Measurements from ENCODE around the gene CHI3L1.

CHI3L1 gene

DNA sequence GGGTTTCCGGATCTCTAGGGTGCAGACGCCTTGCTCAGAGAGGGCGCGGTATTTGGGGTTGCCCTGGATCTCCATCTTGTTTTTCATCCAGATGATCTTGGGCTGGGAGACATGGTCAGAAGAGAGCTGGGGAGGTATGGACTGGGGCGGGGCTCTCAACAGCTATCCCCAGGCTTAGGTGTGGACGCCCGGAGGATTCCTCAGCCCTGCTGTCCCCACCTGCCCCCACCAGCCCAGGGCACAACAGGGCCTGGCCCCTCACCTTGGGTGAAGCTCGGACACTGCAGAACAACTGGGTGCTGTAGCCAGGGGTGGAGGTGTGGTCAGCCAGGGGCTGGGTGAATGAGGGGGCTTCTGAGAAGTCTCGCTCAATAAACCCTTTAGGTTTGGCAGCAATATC lies 17.5 kb downstream of the CHI3L1 start:
- no peak for DNase-seq (ENCODE audit: low read depth, low spot score)

DNA sequence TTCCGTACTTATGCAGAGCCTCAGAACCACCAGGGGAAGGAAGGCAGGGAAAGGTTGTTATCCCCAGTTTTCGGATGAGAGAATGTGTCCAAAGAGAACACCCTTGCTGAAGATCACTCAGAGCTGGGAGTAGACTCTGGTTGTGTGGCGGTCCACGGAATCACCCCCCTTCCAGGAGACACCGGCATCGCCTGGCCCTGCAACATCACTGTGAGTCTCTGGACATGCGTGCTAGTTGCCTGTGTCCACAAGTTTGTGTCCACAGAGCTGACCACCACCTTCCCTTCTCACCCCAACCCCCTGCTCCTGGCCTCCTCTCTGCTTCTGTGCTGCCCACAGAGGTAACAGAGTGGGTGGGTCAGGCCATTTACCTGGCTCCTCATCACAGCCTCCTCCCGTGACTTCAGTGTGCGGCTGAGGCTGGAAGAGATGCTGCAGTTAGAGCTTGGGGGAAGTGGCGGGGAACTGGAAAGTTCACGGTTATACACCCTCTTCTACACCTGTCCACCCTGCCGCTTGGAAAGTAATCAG lies 18.2 kb downstream of the CHI3L1 start:
- no peak for DNase-seq (ENCODE audit: low read depth, low spot score)

DNA sequence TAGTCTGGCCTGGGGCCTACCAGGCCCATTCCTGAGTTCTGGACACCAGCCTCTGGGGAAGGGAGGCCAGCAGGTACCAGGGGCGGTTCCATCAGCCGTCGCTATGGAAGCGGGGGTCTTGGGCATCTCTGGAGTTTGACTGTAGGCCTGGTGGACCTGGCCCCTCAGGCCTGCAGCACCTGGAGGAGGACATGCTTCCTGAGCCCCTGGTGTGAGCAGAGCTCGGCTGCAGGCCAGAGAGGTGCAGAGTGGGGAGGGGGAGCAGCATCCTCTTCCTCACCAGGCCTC lies 18.6 kb downstream of the CHI3L1 start:
- no peak for DNase-seq (ENCODE audit: low read depth, low spot score)

DNA sequence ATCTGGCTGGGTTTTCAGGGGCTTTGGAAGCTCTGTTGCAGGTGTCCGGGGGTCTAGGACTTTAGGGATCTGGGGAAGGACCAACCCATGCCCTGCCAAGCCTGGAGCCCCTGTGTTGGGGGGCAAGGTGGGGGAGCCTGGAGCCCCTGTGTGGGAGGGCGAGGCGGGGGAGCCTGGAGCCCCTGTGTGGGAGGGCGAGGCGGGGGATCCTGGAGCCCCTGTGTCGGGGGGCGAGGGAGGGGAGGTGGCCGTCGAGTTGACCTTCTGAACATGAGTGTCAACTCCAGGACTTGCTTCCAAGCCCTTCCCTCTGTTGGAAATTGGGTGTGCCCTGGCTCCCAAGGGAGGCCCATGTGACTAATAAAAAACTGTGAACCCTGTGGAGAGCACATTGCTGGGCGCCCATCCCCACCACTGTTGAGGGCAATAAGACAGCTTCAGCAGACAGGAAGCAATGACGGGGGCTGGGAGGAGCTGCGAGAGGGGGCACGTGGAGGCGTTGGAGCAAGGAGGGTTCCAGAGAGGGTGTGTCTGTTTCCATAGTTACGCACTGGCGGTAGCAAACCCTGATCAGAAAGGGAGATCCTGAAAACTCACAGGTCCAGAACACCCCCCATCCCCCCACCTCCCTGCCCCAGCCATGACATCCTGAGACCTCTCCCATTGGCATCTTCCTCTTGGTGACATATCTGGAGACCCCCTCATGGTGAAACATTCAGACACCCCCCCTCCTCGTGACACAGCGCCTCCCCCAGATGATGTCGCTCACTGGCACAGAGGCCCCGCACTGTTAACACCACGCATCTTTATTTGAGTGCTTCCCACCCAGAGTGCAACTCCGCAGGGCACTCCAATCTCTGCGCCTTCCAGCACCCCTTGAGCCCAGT lies 19.2 kb downstream of the CHI3L1 start:
- no peak for DNase-seq (ENCODE audit: low read depth, low spot score)

DNA sequence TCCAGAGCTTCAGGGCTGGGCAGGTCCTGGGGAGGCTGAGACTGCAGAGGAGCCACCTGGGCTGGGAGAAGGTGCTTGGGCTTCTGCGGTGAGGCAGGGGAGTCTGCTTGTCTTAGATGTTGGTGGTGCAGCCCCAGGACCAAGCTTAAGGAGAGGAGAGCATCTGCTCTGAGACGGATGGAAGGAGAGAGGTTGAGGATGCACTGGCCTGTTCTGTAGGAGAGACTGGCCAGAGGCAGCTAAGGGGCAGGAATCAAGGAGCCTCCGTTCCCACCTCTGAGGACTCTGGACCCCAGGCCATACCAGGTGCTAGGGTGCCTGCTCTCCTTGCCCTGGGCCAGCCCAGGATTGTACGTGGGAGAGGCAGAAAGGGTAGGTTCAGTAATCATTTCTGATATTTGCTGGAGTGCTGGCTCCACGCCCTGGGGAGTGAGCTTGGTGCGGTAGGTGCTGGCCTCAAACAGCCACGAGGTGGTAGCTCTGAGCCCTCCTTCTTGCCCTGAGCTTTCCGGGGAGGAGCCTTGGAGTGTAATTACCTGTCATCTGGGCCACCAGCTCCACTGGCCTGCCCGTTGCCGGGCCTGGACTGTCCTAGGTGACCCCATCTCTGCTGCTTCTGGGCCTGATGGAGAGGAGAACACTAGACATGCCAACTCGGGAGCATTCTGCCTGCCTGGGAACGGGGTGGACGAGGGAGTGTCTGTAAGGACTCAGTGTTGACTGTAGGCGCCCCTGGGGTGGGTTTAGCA lies 20.1 kb downstream of the CHI3L1 start:
- no peak for DNase-seq (ENCODE audit: low read depth, low spot score)

DNA sequence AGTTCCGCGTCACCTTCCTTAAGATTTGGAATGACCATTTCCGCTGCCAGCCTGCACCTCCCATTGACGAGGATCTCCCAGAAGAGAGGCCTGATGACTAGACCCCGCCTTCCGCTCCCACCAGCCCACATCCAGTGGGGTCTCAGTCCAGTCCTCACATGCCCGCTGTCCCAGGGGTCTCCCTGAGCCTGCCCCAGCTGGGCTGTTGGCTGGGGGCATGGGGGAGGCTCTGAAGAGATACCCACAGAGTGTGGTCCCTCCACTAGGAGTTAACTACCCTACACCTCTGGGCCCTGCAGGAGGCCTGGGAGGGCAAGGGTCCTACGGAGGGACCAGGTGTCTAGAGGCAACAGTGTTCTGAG lies 20.7 kb downstream of the CHI3L1 start:
- no peak for DNase-seq (ENCODE audit: low read depth, low spot score)

DNA sequence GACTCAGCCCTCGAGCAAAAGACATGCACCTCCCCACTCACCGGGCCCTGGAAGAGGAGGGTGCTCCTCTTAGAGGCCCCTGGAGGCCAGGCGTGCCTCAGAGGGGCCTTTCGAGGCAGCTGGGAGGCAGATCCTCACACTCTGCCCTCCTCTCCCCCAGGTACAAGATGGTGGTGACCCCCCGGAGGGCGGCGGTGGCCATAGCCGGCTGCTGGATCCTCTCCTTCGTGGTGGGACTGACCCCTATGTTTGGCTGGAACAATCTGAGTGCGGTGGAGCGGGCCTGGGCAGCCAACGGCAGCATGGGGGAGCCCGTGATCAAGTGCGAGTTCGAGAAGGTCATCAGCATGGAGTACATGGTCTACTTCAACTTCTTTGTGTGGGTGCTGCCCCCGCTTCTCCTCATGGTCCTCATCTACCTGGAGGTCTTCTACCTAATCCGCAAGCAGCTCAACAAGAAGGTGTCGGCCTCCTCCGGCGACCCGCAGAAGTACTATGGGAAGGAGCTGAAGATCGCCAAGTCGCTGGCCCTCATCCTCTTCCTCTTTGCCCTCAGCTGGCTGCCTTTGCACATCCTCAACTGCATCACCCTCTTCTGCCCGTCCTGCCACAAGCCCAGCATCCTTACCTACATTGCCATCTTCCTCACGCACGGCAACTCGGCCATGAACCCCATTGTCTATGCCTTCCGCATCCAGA lies 21.3 kb downstream of the CHI3L1 start:
- DNase-seq (ENCODE audit: low read depth, low spot score) = no peak

DNA sequence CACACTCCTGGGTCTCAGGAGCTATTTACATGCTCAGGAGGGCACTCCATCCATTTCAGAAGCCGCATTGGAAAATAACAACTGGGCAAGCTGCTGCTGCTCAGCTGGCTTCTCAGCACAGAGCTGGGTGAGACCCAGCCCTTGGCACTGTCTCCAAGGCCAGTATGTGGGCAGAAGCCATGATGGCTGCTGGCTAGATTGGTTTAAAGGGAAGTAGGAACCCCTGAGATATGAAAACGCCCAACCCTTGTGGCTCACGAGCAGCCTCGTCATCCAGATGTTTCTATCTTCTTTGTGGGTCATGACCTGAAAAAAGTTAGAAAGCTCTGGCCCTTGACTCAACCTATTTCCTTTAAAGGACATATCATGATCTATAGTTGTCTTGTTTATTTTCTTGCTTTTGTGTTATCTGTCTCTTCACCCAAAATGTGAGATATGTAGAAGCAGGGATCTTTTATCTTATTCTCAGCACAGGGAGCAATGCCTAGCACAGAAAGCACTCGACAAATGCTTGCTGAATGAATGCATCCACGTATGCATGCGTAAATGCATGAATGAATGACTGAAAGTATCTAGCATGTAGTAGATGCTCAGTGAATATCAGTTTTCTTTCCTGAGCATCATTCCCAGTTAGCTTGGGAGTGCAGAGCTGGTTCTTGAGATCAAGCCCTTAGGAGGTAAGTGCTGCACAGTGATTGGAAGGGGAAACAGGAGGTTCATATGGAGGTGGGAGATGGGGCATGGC lies 22.4 kb downstream of the CHI3L1 start:
- no peak for DNase-seq (ENCODE audit: low read depth, low spot score)

DNA sequence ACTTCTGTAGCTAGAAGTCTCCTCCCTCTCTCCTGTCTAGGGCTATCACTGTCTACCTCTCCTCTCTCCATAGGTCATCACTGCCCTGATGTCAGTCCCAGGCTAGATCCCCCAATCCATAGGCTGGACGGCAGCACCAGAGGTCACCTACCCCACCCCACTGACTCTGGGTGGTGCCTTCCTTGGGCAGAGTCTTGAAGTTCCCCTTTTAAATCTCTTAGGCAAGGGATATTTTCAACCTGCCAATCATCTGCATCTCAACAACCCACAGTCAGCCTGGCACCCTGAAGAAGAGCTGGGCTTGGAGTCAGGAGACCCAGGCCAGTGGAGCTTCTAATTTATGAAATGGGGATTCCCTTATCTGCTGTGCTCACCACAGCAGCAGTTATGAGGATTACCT lies 24.1 kb downstream of the CHI3L1 start:
- no peak for DNase-seq (ENCODE audit: low read depth, low spot score)

DNA sequence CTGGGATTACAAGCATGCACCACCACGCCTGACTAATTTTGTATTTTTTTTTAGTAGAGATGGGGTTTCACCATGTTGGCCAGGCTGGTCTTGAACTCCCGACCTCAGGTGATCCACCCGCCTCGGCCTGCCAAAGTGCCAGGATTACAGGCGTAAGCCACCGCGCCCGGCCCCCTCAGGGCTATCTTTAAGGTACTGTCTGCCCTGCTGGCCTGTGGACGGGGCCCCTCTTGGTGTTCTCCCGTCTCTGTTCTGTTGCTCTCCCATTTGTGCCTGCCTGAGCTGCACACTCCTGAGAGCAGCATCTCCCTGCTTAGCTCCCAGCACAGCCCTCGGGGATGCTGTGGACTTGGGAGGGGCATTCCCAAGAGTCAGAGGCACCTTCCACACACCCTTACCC lies 24.8 kb downstream of the CHI3L1 start:
- DNase-seq (ENCODE audit: low read depth, low spot score) = no peak

DNA sequence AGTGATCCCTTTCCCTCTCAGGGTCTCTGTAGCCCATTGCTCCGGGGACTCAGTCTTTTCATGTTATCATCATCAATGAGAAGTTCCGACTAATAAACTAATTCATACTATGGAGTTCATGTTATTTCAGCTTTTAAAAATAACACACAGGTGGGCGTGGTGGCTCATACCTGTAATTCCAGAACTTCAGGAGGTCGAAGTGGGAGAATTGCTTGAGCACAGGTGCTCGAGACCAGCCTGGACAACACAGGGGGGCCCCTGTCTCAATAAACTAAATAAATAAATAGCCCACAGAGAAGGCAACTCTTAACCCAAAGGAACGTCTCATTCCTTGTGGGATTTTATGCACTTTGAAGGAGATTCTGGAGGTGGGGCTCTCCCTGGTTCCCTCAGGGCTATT lies 25.3 kb downstream of the CHI3L1 start:
- no peak for DNase-seq (ENCODE audit: low read depth, low spot score)

DNA sequence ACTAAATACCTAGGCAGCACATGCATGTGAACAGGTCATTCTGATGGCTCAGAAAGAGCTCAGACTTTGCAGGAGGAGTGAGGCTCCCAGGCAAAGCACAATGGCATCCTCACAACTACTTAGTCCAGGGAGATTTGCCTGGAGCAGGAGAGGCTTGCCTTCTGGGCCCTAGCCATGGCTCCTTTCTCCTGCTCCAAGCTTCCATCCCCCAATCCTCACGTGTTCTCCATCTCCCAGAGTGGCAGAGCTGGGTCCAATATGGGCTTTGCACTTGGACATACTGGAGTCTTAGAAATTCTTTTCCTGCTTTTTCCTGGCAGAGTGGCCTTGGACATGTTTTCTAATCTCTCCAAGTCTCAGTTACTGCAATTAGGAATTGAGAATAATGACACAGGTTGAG lies 26.7 kb downstream of the CHI3L1 start:
- no peak for DNase-seq (ENCODE audit: low read depth, low spot score)

DNA sequence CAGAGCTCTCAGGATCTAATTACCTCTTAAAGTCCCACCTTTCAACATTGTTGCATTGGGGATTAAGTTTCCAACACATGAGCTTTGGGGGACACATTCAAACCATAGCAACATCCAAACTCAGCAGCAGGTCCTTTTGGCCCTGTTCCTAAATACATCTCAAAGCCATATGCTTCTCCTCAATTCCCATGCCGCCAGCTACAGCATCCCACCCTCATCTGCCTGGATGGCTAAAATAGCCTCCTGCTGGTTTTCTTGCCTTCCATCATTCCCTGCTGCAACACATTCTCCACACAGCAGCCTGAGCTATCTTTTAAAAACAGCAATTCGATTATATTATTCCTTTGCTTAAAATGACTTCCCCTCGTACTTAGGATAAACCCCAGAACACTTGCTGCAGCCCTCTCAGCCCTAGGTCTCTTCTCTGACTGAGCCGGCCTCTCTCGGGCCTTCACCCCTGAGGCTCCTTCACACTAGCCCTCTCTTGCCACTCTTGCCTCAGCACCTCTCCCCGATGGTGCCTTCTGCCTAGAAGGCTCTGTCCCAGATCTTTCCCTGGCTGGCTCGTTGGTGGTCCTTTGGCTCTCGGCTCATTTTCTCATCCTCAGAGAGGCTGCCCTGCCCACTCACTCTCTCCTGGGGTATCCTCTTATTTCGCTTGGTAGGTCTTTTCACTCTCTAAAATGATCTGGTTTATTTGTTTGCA lies 27.4 kb downstream of the CHI3L1 start:
- no peak for DNase-seq (ENCODE audit: low read depth, low spot score)

DNA sequence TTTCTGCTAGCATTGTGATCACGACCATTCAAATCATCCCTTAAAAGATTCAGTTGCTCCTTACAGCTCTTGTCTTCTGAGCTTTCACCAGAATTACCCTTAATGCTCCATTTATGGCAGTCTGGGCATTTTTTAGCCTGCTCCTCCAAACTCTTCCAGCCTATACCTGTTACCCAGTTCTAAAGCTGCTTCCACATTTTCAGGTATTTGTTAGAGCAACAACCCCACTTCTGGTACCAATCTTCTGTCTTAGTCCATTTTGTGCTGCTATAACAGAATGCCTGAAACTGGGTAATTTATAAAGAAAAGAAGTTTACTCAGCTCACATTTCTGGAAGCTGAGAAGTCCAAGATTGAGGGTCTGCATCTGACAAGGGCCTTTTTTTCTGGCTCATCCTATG lies 28.1 kb downstream of the CHI3L1 start:
- DNase-seq (ENCODE audit: low read depth, low spot score) = no peak

DNA sequence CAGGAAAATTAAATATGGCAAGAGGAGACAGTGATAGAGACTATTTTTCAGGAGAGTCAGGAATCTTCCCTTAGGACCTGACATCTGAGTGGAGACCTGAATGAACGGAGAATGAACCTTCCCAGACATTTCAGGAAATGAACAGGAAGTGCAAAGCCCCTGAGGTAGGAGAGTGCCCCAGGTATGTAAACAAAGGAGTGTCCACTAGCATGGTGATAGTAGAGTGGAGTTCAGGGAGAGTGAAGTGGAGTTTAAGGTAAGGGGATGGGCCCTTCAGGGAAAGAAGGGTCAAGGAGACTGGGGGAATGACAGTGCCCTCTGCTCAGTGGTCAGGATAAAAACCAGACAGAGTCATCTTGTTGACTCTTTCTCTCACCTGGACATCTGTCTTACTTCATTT lies 30.2 kb downstream of the CHI3L1 start:
- no peak for DNase-seq (ENCODE audit: low read depth, low spot score)

DNA sequence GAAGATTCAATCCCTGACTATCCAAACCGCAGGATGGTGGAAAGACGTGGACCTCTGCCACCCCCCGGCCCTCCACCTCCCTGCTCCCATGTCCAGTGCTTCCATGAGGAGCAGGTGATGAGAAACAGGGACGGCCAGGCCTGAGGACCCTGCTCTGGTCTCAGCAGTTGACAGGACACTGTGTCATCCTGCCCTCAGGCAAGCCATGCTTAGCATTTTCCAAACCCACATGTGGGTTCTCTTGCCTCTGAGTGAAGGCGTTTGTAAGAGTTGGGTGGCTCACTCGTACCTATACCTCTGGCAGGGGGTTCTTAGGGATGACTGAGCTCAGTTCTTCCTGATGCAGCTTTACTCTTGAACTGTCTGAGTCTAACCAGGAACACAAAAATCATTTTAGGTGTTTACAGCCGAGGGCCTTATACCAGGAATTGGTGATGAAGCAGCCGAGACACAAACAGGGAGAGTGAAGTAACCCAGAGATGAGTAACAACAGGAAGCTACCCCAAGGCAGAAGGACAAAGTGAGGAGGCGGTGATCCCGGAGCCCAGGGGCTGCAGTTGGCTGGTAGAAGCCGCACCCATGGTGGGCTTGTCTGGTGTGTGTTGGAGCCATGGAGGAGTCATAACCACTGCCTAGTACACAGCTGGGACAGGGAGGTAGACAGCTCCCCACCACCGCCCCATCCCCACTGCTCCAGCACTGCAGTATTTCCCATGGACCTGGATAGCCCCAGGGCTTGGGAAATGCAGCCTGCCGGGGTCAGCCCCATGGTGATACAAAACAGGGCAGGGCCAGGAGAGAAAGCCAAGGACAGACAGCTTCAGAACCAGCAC lies 32.3 kb downstream of the CHI3L1 start:
- no peak for DNase-seq (ENCODE audit: low read depth, low spot score)

DNA sequence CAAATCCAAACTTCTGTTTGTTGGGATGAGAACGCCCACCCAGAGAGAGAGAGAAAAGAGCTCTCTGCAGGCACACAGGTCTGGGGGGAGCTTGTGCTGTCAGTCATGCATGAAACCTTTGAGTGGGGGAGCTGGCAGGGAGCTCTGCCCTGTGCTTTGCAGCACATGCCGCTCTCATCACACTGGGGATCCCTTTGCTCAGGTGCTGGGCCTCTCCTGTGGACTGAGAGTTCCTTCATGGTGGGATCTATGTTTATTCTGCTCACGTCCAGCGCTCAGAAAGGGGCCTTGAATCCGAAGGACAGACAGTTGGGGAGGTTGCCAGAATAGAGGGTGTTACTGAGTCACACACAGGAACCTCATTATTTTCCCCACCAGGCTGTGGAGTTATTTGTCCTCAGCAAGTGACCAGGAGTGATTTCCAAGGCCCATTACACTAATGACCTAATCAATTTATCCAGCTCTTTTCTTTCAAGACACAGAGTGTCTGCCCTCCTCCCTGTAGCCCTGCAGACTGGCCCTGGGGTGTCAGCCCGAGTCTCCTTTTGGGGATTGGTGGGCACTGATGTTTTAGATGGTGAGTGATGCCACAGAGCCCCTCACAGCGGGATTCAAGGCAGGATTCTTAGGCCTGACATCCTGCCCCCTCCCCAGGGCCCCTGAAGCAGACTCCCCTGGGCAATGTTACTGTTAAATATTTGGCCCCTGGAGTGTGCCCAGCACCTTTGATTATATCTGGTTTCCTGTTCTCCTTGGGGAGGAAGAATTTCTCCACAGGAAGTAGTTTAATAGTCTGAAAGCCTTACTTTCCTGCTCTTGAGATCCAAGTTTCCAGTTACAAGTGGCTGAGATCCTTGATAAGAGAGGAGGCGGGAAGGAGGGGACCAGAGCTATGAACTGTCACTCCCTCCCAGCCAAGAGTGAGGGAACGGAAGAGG lies 33.2 kb downstream of the CHI3L1 start:
- DNase-seq (ENCODE audit: low read depth, low spot score) = no peak

DNA sequence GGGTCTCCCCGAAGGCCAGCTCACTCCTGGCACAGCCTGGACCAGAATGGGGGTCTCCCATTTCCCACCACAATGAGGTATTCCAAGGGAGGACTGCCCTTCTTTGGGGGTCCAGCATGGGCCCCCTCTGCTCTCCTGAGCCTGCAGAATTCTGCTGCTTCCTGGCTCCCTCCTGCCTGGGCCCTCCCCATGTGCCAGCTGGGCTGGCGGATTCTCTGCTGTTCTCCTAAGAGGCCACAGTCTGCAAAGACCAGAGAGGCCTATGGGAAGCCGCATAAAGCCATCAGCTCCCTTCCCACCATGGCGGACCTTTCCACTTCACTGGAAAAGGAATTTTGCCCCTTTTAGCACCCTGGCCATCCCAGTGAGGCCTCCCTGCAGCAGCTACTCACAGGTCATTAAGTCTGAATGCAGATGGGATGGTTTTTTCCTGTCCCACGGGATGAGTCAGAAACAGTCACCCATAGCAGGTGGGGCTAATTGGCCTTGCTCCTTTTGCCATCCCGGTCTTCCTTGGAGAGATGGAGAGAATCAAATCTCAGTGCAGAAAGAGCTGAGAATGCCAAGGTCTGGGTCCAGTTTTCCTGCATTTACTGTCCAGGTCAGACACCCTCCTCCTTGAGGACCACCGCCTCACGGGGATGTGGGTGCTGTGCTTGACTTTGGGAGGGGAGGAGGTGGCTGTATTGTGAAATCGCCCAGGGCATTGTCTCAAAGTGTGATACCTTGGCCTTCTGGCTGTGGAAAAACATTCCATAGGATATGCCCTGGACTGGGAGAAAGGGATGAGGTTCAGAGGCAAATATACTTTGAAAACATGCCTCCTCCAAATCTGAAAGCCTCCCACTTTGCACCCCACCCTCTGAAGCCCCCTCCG lies 34.1 kb downstream of the CHI3L1 start:
- DNase-seq (ENCODE audit: low read depth, low spot score) = no peak

Measured in smooth muscle cell of the brain vasculature (primary cell).